Glutamatergic neuron (in vitro differentiated cells): ENCODE results near the gene TECRL. TPM values are rescaled to one million over a fixed set of nuclear protein-coding genes. Genes with fewer than 3 reads are reported as not detected.

Experiments used
- DNase-seq: peaks from one replicate; pipeline ENCODE4 v3.0.0; 2022
- H3K27ac Mint-ChIP-seq: one replicate; pipeline ENCODE4 v1.8.0; 2020; ENCODE audit warnings: mild to moderate bottlenecking, mixed read lengths, inconsistent platforms; ENCODE audit not compliant: unreplicated experiment
- H3K27me3 Mint-ChIP-seq: one replicate; pipeline ENCODE4 v1.8.0; 2020; ENCODE audit warnings: mild to moderate bottlenecking, moderate library complexity, mixed read lengths, inconsistent platforms; ENCODE audit not compliant: unreplicated experiment
- H3K36me3 Mint-ChIP-seq: one replicate; pipeline ENCODE4 v1.8.0; 2020; ENCODE audit warnings: mild to moderate bottlenecking, mixed read lengths, inconsistent platforms; ENCODE audit not compliant: unreplicated experiment
- H3K4me1 Mint-ChIP-seq: one replicate; pipeline ENCODE4 v1.8.0; 2020; ENCODE audit warnings: mild to moderate bottlenecking, low read depth, mixed read lengths, inconsistent platforms; ENCODE audit not compliant: unreplicated experiment
- H3K4me3 Mint-ChIP-seq: one replicate; pipeline ENCODE4 v1.8.0; 2020; ENCODE audit warnings: mild to moderate bottlenecking, mixed read lengths, inconsistent platforms; ENCODE audit not compliant: unreplicated experiment
- H3K9me3 Mint-ChIP-seq: one replicate; pipeline ENCODE4 v1.8.0; 2020; ENCODE audit warnings: mild to moderate bottlenecking, moderate library complexity, mixed read lengths, inconsistent platforms; ENCODE audit not compliant: unreplicated experiment
- CTCF ChIP-seq: fragments of 200-600 bp; sonication (generic); IDR thresholded peaks from one replicate; pipeline ENCODE4 v1.5.0; 2021; ENCODE audit not compliant: partially characterized antibody, unreplicated experiment
- long read RNA-seq: library from polyadenylated mRNA; unstranded; transcript quantifications from one replicate; pipeline ENCODE4 v2.0.0, GENCODE V29; 2020; ENCODE audit not compliant: unreplicated experiment
- total RNA-seq: library from RNA; stranded (reverse); fragmentation: NEBNext Ultra II Directional; extraction: Animal tissue kit (Norgen Biotek cat#: 25700); gene quantifications from one replicate; pipeline ENCODE4 v1.2.1, GENCODE V29; 2021; ENCODE audit not compliant: unreplicated experiment

The TECRL gene
- not detected for total RNA-seq
- long read RNA-seq, result 0 reads

- Mint-ChIP-seq H3K27ac (no peak within 1 kb of the TSS), H3K4me1 (no peaks in the 10 kb centered on the region), H3K9me3 (no peaks in the 10 kb centered on the region), H3K36me3 (no peaks in the 10 kb centered on the region), H3K27me3 (no peaks in the 10 kb centered on the region), H3K4me3 (no peak within 1 kb of the TSS)
- TF ChIP-seq CTCF, result no peak
- no peak for DNase-seq
Measured at GRCh38 chr4:64409300-64409699, at the start of gene TECRL. Gene TECRL (minus strand): TSS chr4:64409450. CDS start chr4:64409351, 99 bp downstream.

- no peak overlapping the region for H3K27ac Mint-ChIP-seq
- TF ChIP-seq CTCF, result no peak
- no peak overlapping the region for H3K4me3 Mint-ChIP-seq
- no peaks in the 10 kb centered on the region for H3K4me1 Mint-ChIP-seq
- peaks cover 4% of the 10 kb centered on the region for H3K9me3 Mint-ChIP-seq
- H3K36me3 Mint-ChIP-seq, result peaks cover 9% of the 10 kb centered on the region
- peaks cover 6% of the 10 kb centered on the region for H3K27me3 Mint-ChIP-seq
- DNase-seq, result no peak
Measured at GRCh38 chr4:64432674-64433073, 23.4 kb upstream of the TECRL start.

- Mint-ChIP-seq H3K4me1 (no peaks in the 10 kb centered on the region), H3K36me3 (peaks cover 9% of the 10 kb centered on the region), H3K27me3 (peaks cover 6% of the 10 kb centered on the region), H3K27ac (no peak overlapping the region), H3K9me3 (peaks cover 2% of the 10 kb centered on the region), H3K4me3 (no peak overlapping the region)
- DNase-seq, result no peak
- TF ChIP-seq CTCF, result no peak
Measured at GRCh38 chr4:64430933-64431332, 21.7 kb upstream of the TECRL start.

- no peak for DNase-seq
- no peaks in the 10 kb centered on the region for H3K27me3 Mint-ChIP-seq
- H3K27ac Mint-ChIP-seq, result no peak overlapping the region
- no peak for TF ChIP-seq CTCF
- H3K4me1 Mint-ChIP-seq, result no peaks in the 10 kb centered on the region
- no peaks in the 10 kb centered on the region for H3K9me3 Mint-ChIP-seq
- H3K4me3 Mint-ChIP-seq, result no peak overlapping the region
- H3K36me3 Mint-ChIP-seq, result no peaks in the 10 kb centered on the region
Measured at GRCh38 chr4:64417974-64418373, 8.7 kb upstream of the TECRL start.

- H3K27me3 Mint-ChIP-seq, result no peaks in the 10 kb centered on the region
- no peaks in the 10 kb centered on the region for H3K36me3 Mint-ChIP-seq
- TF ChIP-seq CTCF, result no peak
- H3K27ac Mint-ChIP-seq, result no peak overlapping the region
- H3K4me1 Mint-ChIP-seq, result no peaks in the 10 kb centered on the region
- no peak for DNase-seq
- no peaks in the 10 kb centered on the region for H3K9me3 Mint-ChIP-seq
- H3K4me3 Mint-ChIP-seq, result no peak overlapping the region
Measured at GRCh38 chr4:64407000-64407399, 2.2 kb downstream of the TECRL start.
